ENCODE data around the gene DBI.

The DBI gene

DNA sequence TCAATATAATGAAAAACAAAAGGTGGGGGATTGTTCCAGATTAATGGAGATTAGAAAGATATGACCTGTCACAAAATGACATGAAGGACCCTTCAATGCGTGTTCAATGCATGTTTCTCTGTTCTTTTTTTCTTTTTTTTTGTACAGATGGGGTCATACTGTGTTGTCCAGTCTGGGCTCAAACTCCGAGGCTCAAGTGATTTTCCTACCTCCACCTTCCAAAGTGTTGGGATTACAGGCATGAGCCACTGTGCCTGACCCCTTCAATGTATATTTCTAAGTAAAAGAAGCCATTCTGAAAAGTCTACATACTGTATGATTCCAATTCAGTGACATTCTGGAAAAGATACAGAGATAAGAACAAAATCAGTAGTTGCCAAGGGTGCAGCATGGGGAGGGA, 32.9 kb upstream of the DBI start:
- ATAC-seq (ENCODE audit: low read depth), result no peak
- TF ChIP-seq, protein P1, sequence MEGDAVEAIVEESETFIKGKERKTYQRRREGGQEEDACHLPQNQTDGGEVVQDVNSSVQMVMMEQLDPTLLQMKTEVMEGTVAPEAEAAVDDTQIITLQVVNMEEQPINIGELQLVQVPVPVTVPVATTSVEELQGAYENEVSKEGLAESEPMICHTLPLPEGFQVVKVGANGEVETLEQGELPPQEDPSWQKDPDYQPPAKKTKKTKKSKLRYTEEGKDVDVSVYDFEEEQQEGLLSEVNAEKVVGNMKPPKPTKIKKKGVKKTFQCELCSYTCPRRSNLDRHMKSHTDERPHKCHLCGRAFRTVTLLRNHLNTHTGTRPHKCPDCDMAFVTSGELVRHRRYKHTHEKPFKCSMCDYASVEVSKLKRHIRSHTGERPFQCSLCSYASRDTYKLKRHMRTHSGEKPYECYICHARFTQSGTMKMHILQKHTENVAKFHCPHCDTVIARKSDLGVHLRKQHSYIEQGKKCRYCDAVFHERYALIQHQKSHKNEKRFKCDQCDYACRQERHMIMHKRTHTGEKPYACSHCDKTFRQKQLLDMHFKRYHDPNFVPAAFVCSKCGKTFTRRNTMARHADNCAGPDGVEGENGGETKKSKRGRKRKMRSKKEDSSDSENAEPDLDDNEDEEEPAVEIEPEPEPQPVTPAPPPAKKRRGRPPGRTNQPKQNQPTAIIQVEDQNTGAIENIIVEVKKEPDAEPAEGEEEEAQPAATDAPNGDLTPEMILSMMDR (IDR thresholded peaks at IDR 0.05; ENCODE audit: poor library complexity, severe bottlenecking), result no peak

DNA sequence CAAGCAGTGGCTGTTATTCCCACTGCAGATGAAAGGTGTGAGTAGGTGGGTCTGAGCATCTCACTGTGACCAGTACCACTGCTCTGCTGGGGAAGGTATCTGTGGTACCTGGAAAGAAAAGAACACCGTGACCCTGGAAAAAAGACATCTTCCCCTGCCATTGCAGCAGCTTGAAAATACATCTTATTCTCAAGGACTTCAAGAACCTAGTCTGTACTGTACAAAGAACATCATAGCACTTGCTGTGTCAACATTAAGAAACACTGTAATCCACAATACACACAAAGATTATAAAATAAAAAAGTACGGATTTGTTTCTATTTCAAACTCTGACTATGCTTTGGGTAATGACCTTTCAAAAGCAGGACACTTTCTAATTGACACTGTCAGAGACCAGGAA, 29.0 kb upstream of the DBI start:
- TF ChIP-seq, protein P1 (IDR thresholded peaks at IDR 0.05; ENCODE audit: poor library complexity, severe bottlenecking), result no peak
- Histone ChIP-seq H3K27ac (ENCODE audit: poor library complexity, severe bottlenecking) (no peak overlapping the region), H3K9me3 (ENCODE audit: severe bottlenecking) (no peaks in the 10 kb centered on the region)

More for the DNA sequence above, 32.9 kb upstream of the DBI start:
- Histone ChIP-seq H3K9me3 (ENCODE audit: severe bottlenecking) (no peaks in the 10 kb centered on the region), H3K4me3 (ENCODE audit: severe bottlenecking) (no peak overlapping the region), H3K36me3 (ENCODE audit: low read depth) (no peaks in the 10 kb centered on the region), H3K4me1 (ENCODE audit: insufficient read depth, poor library complexity, severe bottlenecking) (no peaks in the 10 kb centered on the region), H3K27ac (ENCODE audit: poor library complexity, severe bottlenecking) (no peak overlapping the region), H3K27me3 (ENCODE audit: insufficient read depth, poor library complexity, severe bottlenecking) (no peaks in the 10 kb centered on the region)
- no peak for DNase-seq (ENCODE audit: low spot score)

GRCh38 chr2:119338272-119338671, 28.5 kb upstream of the DBI start:
- ATAC-seq (ENCODE audit: low read depth) (no peak), DNase-seq (ENCODE audit: low spot score) (no peak)
- no peak overlapping the region for H3K27ac ChIP-seq (ENCODE audit: poor library complexity, severe bottlenecking)
- H3K36me3 ChIP-seq (ENCODE audit: low read depth), result no peaks in the 10 kb centered on the region
- H3K9me3 ChIP-seq (ENCODE audit: severe bottlenecking), result no peaks in the 10 kb centered on the region
- no peak overlapping the region for H3K4me3 ChIP-seq (ENCODE audit: severe bottlenecking)
- H3K27me3 ChIP-seq (ENCODE audit: insufficient read depth, poor library complexity, severe bottlenecking), result no peaks in the 10 kb centered on the region
- TF ChIP-seq, protein P1 (IDR thresholded peaks at IDR 0.05; ENCODE audit: poor library complexity, severe bottlenecking), result no peak
- no peaks in the 10 kb centered on the region for H3K4me1 ChIP-seq (ENCODE audit: insufficient read depth, poor library complexity, severe bottlenecking)

More for the DNA sequence above, 29.0 kb upstream of the DBI start:
- Histone ChIP-seq H3K27me3 (ENCODE audit: insufficient read depth, poor library complexity, severe bottlenecking) (no peaks in the 10 kb centered on the region), H3K4me1 (ENCODE audit: insufficient read depth, poor library complexity, severe bottlenecking) (no peaks in the 10 kb centered on the region), H3K36me3 (ENCODE audit: low read depth) (no peaks in the 10 kb centered on the region), H3K4me3 (ENCODE audit: severe bottlenecking) (no peak overlapping the region)
- ATAC-seq (ENCODE audit: low read depth) (no peak), DNase-seq (ENCODE audit: low spot score) (no peak)

DNA sequence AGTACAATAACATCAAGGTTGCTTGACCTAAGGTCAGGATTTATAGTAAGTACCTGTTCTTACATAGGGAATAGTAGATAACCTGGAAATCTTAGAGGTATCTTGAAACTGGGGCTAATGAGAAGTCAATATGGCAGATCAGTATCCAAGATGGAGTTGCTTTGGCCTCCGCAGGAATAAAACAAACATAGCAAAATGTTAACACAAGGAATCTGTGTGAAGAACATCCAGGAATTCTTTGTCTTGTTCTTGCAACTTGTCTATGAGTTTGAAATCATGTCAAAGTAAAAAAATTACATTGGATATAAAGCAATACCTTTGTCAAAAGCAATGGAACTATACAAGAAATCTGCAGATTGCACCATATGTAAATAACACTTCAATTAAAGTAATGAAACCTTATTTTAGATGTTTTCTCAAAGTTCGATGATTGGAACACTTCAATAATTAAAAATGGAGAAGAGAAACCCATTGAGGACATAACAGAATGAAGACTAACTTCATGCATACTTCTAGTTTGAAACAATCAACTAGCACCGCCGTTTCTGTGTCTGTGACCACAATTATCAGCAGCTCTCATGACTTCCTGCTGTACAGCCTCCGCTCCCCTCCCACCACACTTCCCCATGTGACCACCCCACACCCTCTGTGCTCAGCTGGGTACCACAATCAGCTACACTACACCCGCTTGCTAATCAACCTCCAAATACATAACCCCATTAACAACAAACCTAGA, 27.8 kb upstream of the DBI start:
- no peak overlapping the region for H3K4me3 ChIP-seq (ENCODE audit: severe bottlenecking)
- no peaks in the 10 kb centered on the region for H3K4me1 ChIP-seq (ENCODE audit: insufficient read depth, poor library complexity, severe bottlenecking)
- no peak overlapping the region for H3K27ac ChIP-seq (ENCODE audit: poor library complexity, severe bottlenecking)
- ATAC-seq (ENCODE audit: low read depth) (no peak), DNase-seq (ENCODE audit: low spot score) (no peak)
- no peaks in the 10 kb centered on the region for H3K9me3 ChIP-seq (ENCODE audit: severe bottlenecking)
- no peaks in the 10 kb centered on the region for H3K27me3 ChIP-seq (ENCODE audit: insufficient read depth, poor library complexity, severe bottlenecking)
- TF ChIP-seq, protein P1 (IDR thresholded peaks at IDR 0.05; ENCODE audit: poor library complexity, severe bottlenecking), result no peak
- H3K36me3 ChIP-seq (ENCODE audit: low read depth), result no peaks in the 10 kb centered on the region

DNA sequence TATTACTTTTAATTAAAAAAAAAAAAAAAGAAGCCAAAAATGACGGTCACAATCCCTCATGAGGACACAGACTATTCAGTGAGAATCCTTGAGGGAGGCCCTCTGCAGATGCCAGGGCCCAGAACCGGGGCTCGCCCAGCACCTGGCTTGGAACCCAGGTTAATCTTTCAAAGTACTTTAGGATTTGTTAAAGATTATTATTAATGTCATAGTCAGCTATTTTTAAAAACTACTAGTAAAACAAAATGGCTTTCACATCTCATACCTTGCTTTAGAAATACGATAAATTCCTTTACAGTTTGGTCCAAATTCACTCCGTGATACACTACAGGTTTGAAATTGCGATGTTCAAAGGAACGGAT, 27.2 kb upstream of the DBI start:
- H3K4me3 ChIP-seq (ENCODE audit: severe bottlenecking), result no peak overlapping the region

More for the DNA sequence above, 27.2 kb upstream of the DBI start:
- no peaks in the 10 kb centered on the region for H3K27me3 ChIP-seq (ENCODE audit: insufficient read depth, poor library complexity, severe bottlenecking)
- H3K36me3 ChIP-seq (ENCODE audit: low read depth), result no peaks in the 10 kb centered on the region
- ATAC-seq (ENCODE audit: low read depth) (no peak), DNase-seq (ENCODE audit: low spot score) (no peak)
- TF ChIP-seq, protein P1 (IDR thresholded peaks at IDR 0.05; ENCODE audit: poor library complexity, severe bottlenecking), result no peak
- no peaks in the 10 kb centered on the region for H3K4me1 ChIP-seq (ENCODE audit: insufficient read depth, poor library complexity, severe bottlenecking)
- no peaks in the 10 kb centered on the region for H3K9me3 ChIP-seq (ENCODE audit: severe bottlenecking)
- no peak overlapping the region for H3K27ac ChIP-seq (ENCODE audit: poor library complexity, severe bottlenecking)
